Right lobe of liver (tissue), 4 donors: ENCODE measurements around the gene SNAP47.

Experiments used
- POLR2A ChIP-seq: fragments of 450-650 bp; IDR thresholded peaks from one replicate; pipeline ENCODE4 v1.6.1; 2017; ENCODE audit warnings: antibody characterized with exemption, mild to moderate bottlenecking
- TF ChIP-seq, protein P1 (sequence below), 4 donors: fragments of 200-600 bp in 3 of 4; fragments of 450-650 bp in 1 of 4; IDR thresholded peaks; one replicate each; pipeline versions ENCODE4 v1.5.1 to v1.8.0; 2016 to 2022; ENCODE audit warnings: antibody characterized with exemption in 4 of 4, mild to moderate bottlenecking in 2 of 4
- donor health status: DM: no; HTN: no; CAD: no.
- donor health status: DM: no; HTN: no; CAD: no.
- donor health status: DM: no; HTN: yes; CAD: no.

DNA sequence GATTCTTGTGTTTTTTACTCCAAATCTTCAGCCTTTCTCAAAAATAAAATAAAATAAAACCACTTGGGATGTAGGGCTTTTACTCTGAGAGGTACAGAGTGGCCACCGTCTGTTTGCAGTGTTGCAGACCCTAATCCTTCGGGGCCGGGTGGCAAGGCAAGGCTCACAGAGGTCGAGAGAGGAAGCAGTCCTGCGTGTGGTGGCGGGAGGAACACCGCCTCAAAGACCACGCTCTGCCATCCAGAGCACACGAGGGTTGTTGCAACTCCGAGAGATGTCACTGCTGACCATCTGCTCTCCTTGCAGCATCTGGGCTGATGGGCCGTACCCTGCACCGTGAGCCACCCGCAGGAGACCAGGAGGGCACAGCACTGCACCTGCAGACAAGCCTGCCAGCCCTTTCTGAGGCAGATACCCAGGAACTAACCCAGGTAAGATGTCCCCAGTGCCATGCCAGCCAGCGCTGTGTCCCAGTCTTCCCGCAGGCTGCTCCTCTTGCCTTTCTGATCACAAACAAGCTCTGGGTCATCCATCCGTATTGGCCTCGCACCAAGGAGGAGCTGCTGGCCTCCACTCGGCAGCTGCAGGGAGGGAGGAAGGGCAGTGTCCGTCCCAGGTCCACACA is 31.5 kb downstream of the SNAP47 start:
- TF ChIP-seq, protein P1, sequence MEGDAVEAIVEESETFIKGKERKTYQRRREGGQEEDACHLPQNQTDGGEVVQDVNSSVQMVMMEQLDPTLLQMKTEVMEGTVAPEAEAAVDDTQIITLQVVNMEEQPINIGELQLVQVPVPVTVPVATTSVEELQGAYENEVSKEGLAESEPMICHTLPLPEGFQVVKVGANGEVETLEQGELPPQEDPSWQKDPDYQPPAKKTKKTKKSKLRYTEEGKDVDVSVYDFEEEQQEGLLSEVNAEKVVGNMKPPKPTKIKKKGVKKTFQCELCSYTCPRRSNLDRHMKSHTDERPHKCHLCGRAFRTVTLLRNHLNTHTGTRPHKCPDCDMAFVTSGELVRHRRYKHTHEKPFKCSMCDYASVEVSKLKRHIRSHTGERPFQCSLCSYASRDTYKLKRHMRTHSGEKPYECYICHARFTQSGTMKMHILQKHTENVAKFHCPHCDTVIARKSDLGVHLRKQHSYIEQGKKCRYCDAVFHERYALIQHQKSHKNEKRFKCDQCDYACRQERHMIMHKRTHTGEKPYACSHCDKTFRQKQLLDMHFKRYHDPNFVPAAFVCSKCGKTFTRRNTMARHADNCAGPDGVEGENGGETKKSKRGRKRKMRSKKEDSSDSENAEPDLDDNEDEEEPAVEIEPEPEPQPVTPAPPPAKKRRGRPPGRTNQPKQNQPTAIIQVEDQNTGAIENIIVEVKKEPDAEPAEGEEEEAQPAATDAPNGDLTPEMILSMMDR (IDR thresholded peaks at IDR 0.05) = no peak
- TF ChIP-seq POLR2A = no peak
